Measurements from ENCODE around the gene XG.

Gene XG

GRCh38 chrX:2782171-2782570, 30.3 kb downstream of the XG start:
- Histone ChIP-seq H3K4me3 (ENCODE audit: low read depth, low read length, poor library complexity, severe bottlenecking) (no peak overlapping the region), H3K4me2 (ENCODE audit: low read length) (no peak overlapping the region), H3K27ac (ENCODE audit: low read depth, low read length, poor library complexity, severe bottlenecking) (no peak overlapping the region), H3K79me2 (ENCODE audit: insufficient read depth, low read length) (no peaks in the 10 kb centered on the region), H3K36me3 (ENCODE audit: insufficient read depth, low read length) (no peaks in the 10 kb centered on the region), H3K4me1 (ENCODE audit: insufficient read depth, low read length, severe bottlenecking) (no peaks in the 10 kb centered on the region), H3F3A (ENCODE audit: insufficient read depth, low read length) (no peaks in the 10 kb centered on the region), H3K27me3 (ENCODE audit: insufficient read depth, low read length) (no peaks in the 10 kb centered on the region), H3K9me2 (ENCODE audit: low read depth, low read length) (no peaks in the 10 kb centered on the region), H2AFZ (ENCODE audit: low read length) (no peak overlapping the region), H3K9ac (ENCODE audit: low read length) (no peak overlapping the region), H3K9me3 (ENCODE audit: low read length) (no peaks in the 10 kb centered on the region), H4K20me1 (ENCODE audit: insufficient read depth, low read length) (no peaks in the 10 kb centered on the region)
- TF ChIP-seq EZH2 (IDR thresholded peaks at IDR 0.05; ENCODE audit: borderline replicate concordance, low read length), result no peak
- TF ChIP-seq, protein P1, sequence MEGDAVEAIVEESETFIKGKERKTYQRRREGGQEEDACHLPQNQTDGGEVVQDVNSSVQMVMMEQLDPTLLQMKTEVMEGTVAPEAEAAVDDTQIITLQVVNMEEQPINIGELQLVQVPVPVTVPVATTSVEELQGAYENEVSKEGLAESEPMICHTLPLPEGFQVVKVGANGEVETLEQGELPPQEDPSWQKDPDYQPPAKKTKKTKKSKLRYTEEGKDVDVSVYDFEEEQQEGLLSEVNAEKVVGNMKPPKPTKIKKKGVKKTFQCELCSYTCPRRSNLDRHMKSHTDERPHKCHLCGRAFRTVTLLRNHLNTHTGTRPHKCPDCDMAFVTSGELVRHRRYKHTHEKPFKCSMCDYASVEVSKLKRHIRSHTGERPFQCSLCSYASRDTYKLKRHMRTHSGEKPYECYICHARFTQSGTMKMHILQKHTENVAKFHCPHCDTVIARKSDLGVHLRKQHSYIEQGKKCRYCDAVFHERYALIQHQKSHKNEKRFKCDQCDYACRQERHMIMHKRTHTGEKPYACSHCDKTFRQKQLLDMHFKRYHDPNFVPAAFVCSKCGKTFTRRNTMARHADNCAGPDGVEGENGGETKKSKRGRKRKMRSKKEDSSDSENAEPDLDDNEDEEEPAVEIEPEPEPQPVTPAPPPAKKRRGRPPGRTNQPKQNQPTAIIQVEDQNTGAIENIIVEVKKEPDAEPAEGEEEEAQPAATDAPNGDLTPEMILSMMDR (IDR thresholded peaks at IDR 0.05; ENCODE audit: low read length), result no peak

- Histone ChIP-seq H3K79me2 (ENCODE audit: insufficient read depth, low read length) (no peaks in the 10 kb centered on the region), H2AFZ (ENCODE audit: low read length) (no peak overlapping the region), H3K36me3 (ENCODE audit: insufficient read depth, low read length) (no peaks in the 10 kb centered on the region), H3K9me2 (ENCODE audit: low read depth, low read length) (no peaks in the 10 kb centered on the region), H3K9me3 (ENCODE audit: low read length) (no peaks in the 10 kb centered on the region), H3K27ac (ENCODE audit: low read depth, low read length, poor library complexity, severe bottlenecking) (no peak overlapping the region), H3K4me2 (ENCODE audit: low read length) (no peak overlapping the region), H3K9ac (ENCODE audit: low read length) (no peak overlapping the region), H3K4me1 (ENCODE audit: insufficient read depth, low read length, severe bottlenecking) (no peaks in the 10 kb centered on the region), H3K27me3 (ENCODE audit: insufficient read depth, low read length) (no peaks in the 10 kb centered on the region), H3K4me3 (ENCODE audit: low read depth, low read length, poor library complexity, severe bottlenecking) (no peak overlapping the region), H4K20me1 (ENCODE audit: insufficient read depth, low read length) (no peaks in the 10 kb centered on the region), H3F3A (ENCODE audit: insufficient read depth, low read length) (no peaks in the 10 kb centered on the region)
- TF ChIP-seq, protein P1 (IDR thresholded peaks at IDR 0.05; ENCODE audit: low read length), result no peak
- TF ChIP-seq EZH2 (IDR thresholded peaks at IDR 0.05; ENCODE audit: borderline replicate concordance, low read length), result no peak
Observed at GRCh38 chrX:2782778-2783177, 30.9 kb downstream of the XG start.

DNA sequence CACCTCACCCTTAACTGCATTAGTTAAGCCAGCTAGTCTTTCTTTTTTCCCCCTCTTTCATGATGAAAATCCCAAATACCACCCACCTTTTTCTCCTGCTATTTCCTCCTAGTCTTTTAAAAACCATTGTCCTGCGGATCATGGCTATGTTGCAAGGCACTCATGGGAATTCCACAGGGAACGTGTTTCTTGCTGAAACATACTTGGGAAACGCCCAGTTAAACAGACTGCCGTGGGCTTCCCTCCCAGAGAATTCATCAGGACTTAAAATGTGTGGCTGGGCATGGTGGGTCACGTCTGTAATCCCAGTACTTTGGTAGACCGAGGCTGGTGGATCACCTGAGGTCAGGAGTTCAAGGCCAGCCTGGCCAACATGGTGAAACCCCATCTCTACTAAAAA, 32.2 kb downstream of the XG start:
- H3K9ac ChIP-seq (ENCODE audit: low read length), result no peak overlapping the region
- H3K4me1 ChIP-seq (ENCODE audit: insufficient read depth, low read length, severe bottlenecking), result no peaks in the 10 kb centered on the region
- no peaks in the 10 kb centered on the region for H3K36me3 ChIP-seq (ENCODE audit: insufficient read depth, low read length)
- no peak overlapping the region for H3K4me3 ChIP-seq (ENCODE audit: low read depth, low read length, poor library complexity, severe bottlenecking)
- no peak overlapping the region for H3K27ac ChIP-seq (ENCODE audit: low read depth, low read length, poor library complexity, severe bottlenecking)
- H2AFZ ChIP-seq (ENCODE audit: low read length), result no peak overlapping the region
- no peaks in the 10 kb centered on the region for H3K9me3 ChIP-seq (ENCODE audit: low read length)
- no peaks in the 10 kb centered on the region for H3F3A ChIP-seq (ENCODE audit: insufficient read depth, low read length)
- no peaks in the 10 kb centered on the region for H3K27me3 ChIP-seq (ENCODE audit: insufficient read depth, low read length)
- no peaks in the 10 kb centered on the region for H4K20me1 ChIP-seq (ENCODE audit: insufficient read depth, low read length)
- TF ChIP-seq, protein P1 (IDR thresholded peaks at IDR 0.05; ENCODE audit: low read length), result no peak
- TF ChIP-seq EZH2 (IDR thresholded peaks at IDR 0.05; ENCODE audit: borderline replicate concordance, low read length), result no peak
- no peaks in the 10 kb centered on the region for H3K9me2 ChIP-seq (ENCODE audit: low read depth, low read length)
- no peak overlapping the region for H3K4me2 ChIP-seq (ENCODE audit: low read length)
- no peaks in the 10 kb centered on the region for H3K79me2 ChIP-seq (ENCODE audit: insufficient read depth, low read length)

All from OCI-LY1 (cell line).